CD4-positive, alpha-beta T cell treated with Interleukin-15 for 1 hour (primary cell): ENCODE data around the gene ZNF48.
"Not testable (repeated sequence)": the region's sequence is repeated elsewhere in the genome, so short reads cannot be mapped to it uniquely, and the experiment has no call there.

Experiments used
- DNase-seq: peaks from one replicate; pipeline ENCODE4 v3.0.0-alpha.2; 2020

Gene ZNF48

DNA sequence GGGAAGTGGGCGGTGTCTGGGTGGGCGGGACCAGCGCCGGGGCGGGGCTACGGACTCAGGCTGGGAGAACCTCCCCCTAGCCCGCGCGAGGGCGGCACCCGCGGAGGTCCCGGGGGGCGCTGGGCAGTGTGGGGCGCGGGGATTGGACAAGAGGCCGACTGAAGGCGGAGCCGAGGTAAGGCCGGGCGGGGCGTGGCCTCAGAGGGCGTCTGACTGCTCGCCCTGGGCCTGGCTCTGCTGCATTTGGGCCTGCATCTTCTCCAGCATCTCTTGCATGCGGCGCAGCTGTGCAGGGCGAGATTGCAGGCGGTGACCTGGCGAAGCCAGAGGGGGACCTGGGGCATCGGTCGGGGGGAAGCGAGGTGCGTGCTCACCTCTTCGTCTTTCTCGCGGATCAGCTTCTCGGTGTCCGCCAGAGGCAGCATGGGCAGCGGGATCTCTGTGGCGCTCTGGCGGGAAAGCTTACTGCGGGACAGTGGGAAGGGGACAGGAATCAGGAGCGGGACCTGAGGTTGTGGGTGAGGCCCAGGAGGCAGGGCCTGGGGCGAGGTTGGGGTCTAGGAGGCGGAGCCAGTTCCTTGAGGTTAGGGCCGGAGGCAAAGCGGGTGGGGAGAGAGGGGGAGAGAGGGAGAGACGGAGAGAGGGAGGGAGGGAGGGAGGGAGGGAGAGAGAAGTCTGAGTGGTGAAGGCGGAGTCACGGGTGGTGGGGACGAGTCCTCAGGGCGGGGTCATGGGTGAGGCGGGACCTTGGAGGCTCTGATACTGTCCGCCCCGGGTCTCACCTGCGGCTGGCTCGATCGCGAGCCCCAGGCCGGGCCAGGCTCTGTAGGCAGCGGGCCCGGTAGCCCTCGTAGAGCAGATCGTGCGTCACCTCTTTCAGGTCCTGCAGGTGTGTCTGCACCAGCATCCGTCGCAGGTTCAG, 16.7 kb upstream of the ZNF48 start:
- DNase-seq, result peak; percentile 99

- DNase-seq, result no peak
These were observed 15.9 kb upstream of the ZNF48 start for GRCh38 chr16:30379158-30379783.

DNA sequence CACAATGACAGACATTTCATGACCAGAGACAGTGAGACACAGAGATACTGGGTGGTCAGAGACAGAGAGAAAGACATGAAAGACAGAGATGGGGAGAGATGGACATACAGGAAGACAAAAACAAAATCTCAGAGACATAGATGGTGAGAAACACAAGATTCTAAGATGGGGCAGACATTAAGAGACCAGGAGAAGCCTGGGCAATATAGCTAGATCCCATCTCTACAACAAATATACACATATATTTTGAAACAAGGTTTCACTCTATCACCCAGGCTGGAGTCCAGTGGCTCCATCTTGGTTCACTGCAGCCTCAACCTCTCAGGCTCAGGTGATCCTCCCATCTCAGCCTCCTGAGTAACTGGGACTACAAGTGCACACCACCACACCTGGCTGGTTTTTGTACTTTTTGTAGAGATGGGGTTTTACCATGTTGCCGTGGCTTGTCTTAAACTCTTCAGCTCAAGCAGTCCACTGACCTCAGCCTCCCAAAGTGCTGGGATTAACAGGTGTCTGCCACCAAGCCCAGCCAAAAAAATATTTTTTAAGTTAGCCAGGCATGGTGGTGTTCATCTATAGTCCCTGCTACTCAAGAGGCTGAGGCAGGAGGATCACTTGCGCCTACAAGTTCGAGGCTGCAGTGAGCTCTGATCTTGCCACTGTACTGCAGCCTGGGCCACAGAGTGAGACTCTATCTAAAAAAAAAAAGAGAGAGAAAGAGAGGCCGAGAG, 15.0 kb upstream of the ZNF48 start:
- no peak for DNase-seq

GRCh38 chr16:30380803-30381208, 14.4 kb upstream of the ZNF48 start:
- DNase-seq, result no peak

- DNase-seq, result no peak
These were observed 13.8 kb upstream of the ZNF48 start for GRCh38 chr16:30381291-30382041.

DNA sequence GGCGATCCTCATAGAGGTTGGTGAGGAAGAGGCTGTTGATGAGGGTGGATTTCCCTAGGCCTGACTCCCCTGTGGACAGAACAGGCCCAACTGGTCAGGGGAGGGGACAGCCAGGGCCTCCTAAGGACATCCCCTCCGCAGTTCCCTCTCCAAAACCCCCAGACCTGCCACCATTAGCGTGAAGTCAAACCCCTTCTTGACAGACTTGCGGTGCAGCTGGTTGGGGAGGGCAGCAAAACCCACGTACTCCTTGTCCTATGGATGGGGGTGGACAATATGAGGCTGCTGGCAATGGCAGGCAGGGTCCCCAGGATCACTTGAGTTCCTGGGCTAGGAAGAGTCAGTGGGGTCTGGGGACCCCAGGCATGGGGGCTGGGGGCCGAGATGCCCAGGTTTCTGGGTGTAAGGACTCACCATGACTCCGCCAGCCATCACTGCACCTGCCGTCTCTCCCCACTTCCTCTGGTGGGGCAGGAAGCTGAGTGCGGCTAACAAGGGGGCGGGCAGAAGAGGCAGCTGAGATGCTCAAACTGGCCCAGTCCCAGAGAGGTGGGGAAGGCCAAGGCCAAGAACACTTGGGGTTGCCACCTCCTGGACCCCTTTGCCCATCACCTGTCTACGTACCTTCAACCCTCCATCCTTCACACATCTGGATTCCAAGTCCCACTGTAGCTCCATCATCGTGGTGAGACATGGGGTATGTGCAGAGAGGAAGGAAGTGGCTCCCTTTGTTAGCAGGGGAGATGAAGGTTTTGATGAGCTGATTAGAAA, 12.9 kb upstream of the ZNF48 start, which contains the start of gene SEPTIN1:
Gene SEPTIN1 (minus strand): TSS at position 451 of the 771 bp plus-strand sequence. CDS start 19 bp downstream, at position 432.
- peak; percentile 78 for DNase-seq

DNA sequence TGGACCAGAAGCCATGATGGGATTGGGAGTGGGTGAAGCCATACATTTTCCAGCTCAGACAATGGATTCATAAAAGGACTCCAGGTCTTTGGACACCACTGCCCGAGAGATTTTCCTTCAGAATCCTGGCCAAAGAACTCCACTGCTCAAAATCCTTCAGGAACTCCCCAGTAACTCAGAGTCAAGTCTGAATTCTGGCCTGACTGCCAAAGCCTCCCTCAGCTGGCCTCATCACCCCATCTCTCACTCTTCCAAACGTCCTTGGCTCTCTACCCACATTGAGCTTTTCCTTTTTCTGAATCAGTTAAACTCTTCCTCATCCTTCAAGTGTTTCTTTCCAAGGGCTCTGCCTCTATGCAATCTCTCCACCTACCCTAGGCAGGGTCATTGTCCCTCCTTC, 11.7 kb upstream of the ZNF48 start:
- no peak for DNase-seq

DNA sequence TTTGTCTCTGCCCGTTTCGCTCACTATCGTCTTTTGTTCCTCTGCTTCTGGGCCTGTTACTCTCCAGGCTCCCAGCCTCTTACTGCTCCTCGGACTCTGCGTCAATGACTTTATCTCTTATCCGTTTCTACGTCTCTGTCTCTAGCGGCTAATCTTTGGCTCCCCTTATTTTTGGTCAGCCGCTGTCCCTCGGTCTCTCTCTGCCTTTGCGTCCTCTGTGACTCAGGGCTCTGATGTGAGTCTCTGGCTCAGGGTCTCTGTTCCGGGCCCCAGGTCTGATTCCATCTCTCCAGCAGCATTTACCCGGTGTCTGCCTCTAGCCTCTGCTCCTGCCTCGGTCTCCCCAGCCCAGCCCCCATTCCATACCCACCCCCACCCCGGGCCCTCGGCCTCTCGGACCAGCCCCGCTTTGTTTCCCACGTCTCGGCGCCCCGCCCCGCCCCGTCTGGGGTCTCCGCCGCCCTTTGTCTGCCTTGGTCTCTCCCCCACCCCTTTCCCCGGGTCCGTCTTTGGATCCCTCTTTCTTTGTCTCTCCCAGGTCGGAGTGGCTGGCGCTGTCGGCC, 547 bp upstream of the ZNF48 start:
- no peak for DNase-seq

GRCh38 chr16:30395992-30396585, 869 bp downstream of the ZNF48 start:
- DNase-seq, result no peak

- not testable (repeated sequence) for DNase-seq
These were observed 1.4 kb downstream of the ZNF48 start for GRCh38 chr16:30396627-30397026.

GRCh38 chr16:30397056-30397455, 1.8 kb downstream of the ZNF48 start:
- no peak for DNase-seq

- DNase-seq, result no peak
These were observed 2.8 kb downstream of the ZNF48 start for GRCh38 chr16:30397776-30398660.

- no peak for DNase-seq
These were observed 3.6 kb downstream of the ZNF48 start for GRCh38 chr16:30398661-30399434.

DNA sequence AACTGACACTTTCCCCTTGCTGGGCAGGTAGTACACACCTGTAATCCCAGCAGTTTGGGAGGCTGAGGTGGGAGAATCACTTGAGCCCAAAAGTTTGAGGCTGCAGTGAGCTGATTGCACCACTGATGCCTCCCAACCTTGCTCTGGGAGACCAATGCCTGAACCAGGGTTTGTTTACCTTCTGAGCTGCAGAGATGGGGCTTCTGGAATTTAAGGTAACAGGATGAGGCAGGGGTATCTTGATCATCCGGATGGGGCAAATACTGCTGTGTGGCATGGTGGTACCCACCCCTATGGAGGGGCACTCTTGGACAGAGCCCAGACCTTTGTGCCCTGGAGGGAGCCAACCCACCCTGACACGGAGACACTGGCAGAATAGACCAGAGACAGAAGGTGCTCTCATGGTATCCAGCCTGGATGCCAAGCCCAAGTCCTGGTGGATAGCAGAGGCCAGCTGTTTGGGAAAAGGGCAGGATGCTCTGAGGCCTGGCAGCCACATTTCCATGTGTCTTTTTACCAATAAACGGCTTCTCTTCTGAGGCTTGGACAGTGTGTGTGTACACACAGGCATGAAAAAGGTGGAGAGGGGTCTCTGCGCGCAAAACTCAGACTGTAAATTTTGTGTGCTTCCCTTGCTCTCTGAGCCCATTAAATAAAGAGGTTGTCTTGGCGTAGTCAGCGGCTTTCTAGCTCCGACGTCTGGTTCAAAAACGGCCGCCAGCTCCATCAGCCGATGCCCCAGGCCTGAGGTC, 4.4 kb downstream of the ZNF48 start:
- no peak for DNase-seq

DNA sequence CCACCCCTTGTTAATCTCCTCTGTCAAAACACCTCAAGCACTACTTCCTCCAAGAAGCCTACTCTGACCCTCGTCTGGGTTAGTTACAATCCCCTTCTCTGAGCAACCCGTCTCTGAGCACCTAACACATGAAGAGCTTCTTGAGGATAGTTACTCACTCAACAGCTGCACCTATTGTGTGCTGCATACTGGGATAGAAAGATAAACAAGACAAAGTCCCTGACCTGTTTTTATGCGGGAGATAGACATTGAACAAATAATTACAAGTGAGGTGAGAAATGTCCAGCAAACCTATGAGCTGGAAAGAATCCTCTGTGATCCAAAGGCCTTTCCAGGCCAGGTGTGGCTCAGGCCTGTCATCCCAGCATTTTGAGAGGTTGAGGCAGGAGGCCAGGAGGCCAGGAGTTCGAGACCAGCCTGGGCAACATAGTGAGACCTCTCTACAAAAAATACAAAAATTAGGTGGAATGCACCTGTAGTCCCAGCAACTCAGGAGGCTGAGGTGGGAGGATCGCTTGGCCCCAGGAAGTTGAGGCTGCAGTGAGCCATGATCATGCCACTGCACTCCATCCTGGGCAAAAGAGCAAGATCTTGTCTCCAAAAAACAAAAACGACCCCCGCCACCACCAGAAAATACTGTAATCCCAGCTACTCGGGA, 6.7 kb downstream of the ZNF48 start:
- DNase-seq, result no peak

DNA sequence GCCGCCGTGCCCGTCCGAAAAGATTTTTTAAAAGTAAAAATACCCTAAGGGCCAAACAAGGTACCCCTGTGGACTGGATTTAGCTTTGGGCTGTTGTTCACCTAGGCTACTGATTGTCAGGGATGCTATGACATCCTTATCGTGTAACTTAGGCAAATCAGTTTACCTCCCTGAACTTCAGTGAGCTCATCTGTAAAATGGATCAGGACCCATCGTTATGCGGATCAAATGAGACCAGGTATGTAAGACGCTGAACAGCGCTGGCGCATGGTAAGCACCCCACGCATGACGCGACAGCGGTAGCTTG, 11.5 kb downstream of the ZNF48 start:
- no peak for DNase-seq

- DNase-seq, result peak; percentile 86
These were observed 12.0 kb downstream of the ZNF48 start, which contains the start of gene ZNF771 for GRCh38 chr16:30407102-30407803. TSS of gene ZNF771 (plus strand) at chr16:30407606. CDS start at chr16:30408054, 448 bp downstream.
